ENCODE measurements around the gene SSTR1. TPM values are rescaled to one million over a fixed set of nuclear protein-coding genes. Genes with fewer than 3 reads are reported as not detected.

Gene SSTR1
- 0.73 and 1.7 TPM in 2 replicates for total RNA-seq

GRCh38 chr14:38207736-38208617 is at the start of gene SSTR1:
Gene SSTR1, plus strand, starts transcription at chr14:38207904. Its CDS starts 1,486 bp downstream, at chr14:38209390.

DNA sequence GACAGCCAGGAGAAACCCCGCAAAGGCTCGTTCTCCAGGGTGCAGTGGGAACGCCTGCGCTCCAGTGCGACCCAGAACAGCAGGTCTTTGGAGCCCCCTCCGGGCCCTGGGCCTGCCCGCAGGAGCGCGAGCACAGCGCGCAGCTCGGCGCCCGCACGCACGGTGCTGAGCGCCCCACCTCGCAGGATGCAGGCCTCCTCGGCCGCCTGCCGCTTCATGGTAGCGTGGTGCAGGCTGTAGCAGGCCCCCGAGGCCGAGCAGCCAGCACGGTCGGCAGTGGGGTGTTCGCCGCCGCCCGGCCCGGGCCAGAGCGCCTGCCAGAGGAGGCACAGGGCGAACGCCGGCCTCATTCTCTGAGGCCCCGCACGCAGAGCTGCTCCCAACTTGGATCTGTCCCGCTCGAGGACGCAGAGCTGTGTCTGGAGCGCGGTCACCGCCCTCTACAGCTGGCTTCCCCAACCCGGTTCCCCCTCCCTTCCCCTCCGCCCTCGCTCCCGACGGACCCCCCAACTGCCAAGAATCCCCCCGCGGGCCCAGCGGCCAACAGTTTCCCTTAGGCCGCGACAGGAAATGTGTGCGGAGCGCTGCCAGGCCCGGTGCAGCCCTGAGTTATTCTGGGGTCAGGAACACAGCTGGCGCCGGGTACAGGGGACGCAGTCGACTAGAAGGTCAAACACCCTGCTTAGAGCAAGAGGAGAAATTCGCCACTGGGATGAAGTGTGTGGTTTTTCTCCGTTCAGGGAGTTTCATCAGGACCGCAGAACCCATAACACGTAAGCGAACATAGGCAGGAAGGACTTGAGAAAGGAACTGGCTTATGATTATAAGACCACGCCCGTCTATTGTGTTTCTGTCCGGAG is 48.2 kb downstream of the SSTR1 start, which contains the start of gene CLEC14A:
CLEC14A (minus strand) TSS at position 421 of the 860 bp plus-strand sequence; CDS start at position 350, 71 bp downstream.

Other genes with a start within 250 kb of the SSTR1 start
- 57.4 and 60.1 TPM in 2 replicates for gene CLEC14A, start 48.2 kb downstream of the SSTR1 start, total RNA-seq